Right lobe of liver (tissue), 4 donors: ENCODE data around the gene TRPM5.

Experiments
- CTCF ChIP-seq, 4 donors: fragments of 200-600 bp in 3 of 4; fragments of 450-650 bp in 1 of 4; IDR thresholded peaks; one replicate each; pipeline versions ENCODE4 v1.5.1 to v1.8.0; 2016 to 2022; ENCODE audit warnings: antibody characterized with exemption in 4 of 4, mild to moderate bottlenecking in 2 of 4
- POLR2A ChIP-seq: fragments of 450-650 bp; IDR thresholded peaks from one replicate; pipeline ENCODE4 v1.6.1; 2017; ENCODE audit warnings: antibody characterized with exemption, mild to moderate bottlenecking
- donor health status: DM: no; HTN: no; CAD: no.
- donor health status: DM: no; HTN: no; CAD: no.
- donor health status: DM: no; HTN: yes; CAD: no.

GRCh38 chr11:2423157-2424025 is 20.9 kb downstream of the TRPM5 start:
- TF ChIP-seq CTCF (IDR thresholded peaks at IDR 0.05) = no peak
- no peak for TF ChIP-seq POLR2A
